ENCODE measurements around the gene TPK1.

DNA sequence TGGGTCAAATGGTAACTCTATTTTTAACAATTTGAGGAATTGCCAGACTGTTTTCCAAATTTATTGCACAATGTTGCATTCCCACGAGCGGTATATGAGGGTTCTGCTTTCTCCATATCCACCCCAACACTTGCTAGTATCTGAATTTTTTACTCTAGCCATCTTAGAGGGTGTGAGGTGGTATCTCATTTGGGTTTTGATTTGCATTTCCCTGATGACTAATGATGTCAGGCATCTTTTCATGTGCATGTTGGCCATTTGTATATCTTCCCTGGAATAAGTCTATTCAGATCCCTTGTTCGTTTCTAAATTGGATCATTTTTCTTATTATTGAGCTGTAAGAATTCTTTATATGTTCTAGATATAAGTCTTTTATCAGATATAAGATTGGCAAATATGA lies 97.7 kb downstream of the TPK1 start:
- TF ChIP-seq CTCF (IDR thresholded peaks at IDR 0.05) (no peak), POLR2A (IDR thresholded peaks at IDR 0.05) (no peak)
